ENCODE results near the gene PRDM11.

DNA sequence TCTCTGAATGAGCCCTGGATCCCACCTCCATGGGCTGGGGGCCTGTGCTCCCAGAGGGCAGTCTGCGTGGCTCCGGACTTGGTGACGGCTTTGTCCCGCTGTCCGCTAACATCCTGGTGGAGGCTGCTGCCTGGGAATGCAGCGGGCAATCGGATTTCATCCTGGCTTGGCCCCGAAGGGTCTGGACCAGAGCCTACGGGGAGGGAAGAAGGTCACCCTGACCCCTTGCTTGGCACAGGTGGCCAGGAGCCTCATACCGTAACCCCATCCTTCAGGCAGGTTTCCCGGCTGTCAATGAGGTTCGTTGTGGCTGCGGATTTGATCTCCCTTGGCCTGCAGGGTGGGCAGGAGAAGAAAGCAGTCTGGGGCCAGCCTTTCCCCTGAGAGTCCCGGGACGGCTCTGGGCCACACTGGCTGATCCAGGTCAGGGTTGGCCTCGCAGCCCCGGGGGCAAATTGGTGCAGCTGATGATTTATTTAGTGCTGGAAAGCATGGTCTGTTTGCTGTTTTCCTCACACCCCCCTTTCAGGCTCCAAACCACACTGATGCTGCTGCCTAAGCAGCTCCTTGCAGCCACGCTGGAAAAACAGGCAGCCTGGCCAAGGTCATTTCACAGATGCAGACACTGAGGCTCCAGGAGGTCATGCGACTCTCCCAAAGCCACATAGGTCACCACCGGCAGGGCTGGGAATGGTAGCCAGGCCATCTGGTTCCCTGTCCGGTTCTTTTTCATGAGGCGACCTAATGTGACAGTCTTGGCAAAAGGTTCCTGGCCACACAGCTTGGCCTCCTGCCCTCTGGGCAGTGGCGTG is 15.0 kb downstream of the PRDM11 start:
- no peak for TF ChIP-seq POLR2AphosphoS5 (IDR thresholded peaks at IDR 0.05; ENCODE audit: low read depth, low read length)
- TF ChIP-seq POLR2A (IDR thresholded peaks at IDR 0.05; ENCODE audit: low read depth, low read length), result no peak
